Keratinocyte (primary cell): ENCODE data around the gene TRIM26. TPM values are rescaled to one million over a fixed set of nuclear protein-coding genes. Genes with fewer than 3 reads are reported as not detected.

ENCODE experiments used
- DNase-seq: peaks from one replicate; pipeline ENCODE4 v3.0.0-alpha.2; 2011; ENCODE audit warnings: low read depth, missing footprints, low spot score
- FAIRE-seq: peaks from 2 replicates; lab custom pipeline; 2011; peaks lifted over from hg19 to GRCh38; lab: Jason Lieb, UNC
- H2AFZ ChIP-seq: 2 replicates; pipeline ENCODE4 v1.6.0; 2012; ENCODE audit warnings: low read length, control low read depth, inconsistent platforms; ENCODE audit not compliant: control insufficient read depth
- H3K27ac ChIP-seq: 2 replicates; pipeline ENCODE4 v1.5.1; 2011; ENCODE audit warnings: low read length; ENCODE audit not compliant: control insufficient read depth, insufficient read depth
- H3K27me3 ChIP-seq: 3 replicates; pipeline ENCODE4 v1.6.0; 2011; ENCODE audit warnings: low read length; ENCODE audit not compliant: control insufficient read depth, insufficient read depth; ENCODE audit errors: extremely low read depth
- H3K36me3 ChIP-seq, 2 experiments: 2 replicates in 1 of 2; 3 replicates in 1 of 2; pipeline ENCODE4 v1.5.1; 2011; ENCODE audit warnings: low read length in 2 of 2, mild to moderate bottlenecking in 1 of 2; ENCODE audit not compliant: control insufficient read depth in 2 of 2, insufficient read depth in 2 of 2; ENCODE audit errors: extremely low read depth in 1 of 2
- H3K4me1 ChIP-seq: 3 replicates; pipeline ENCODE4 v1.5.1; 2011; ENCODE audit warnings: low read length; ENCODE audit not compliant: control insufficient read depth, insufficient read depth; ENCODE audit errors: extremely low read depth
- H3K4me2 ChIP-seq: 3 replicates; pipeline ENCODE4 v1.6.0; 2011; ENCODE audit warnings: low read depth, low read length; ENCODE audit not compliant: control insufficient read depth, insufficient read depth; ENCODE audit errors: extremely low read depth
- H3K4me3 ChIP-seq, 3 experiments: fragments of 200-600 bp in 1 of 3; sonication (generic) in 1 of 3; 2 replicates in 2 of 3; 3 replicates in 1 of 3; pipeline ENCODE4 v1.5.1; 2011 to 2016; ENCODE audit warnings: low read length in 3 of 3, mild to moderate bottlenecking in 3 of 3, control low read depth in 2 of 3, inconsistent platforms in 1 of 3, low read depth in 1 of 3, mixed read lengths in 1 of 3, mixed run types in 1 of 3, moderate library complexity in 1 of 3; ENCODE audit not compliant: control insufficient read depth in 2 of 3, insufficient read depth in 2 of 3; ENCODE audit errors: extremely low read depth in 1 of 3
- H3K79me2 ChIP-seq: 2 replicates; pipeline ENCODE4 v1.6.0; 2012; ENCODE audit warnings: low read length; ENCODE audit not compliant: control insufficient read depth, insufficient read depth
- H3K9ac ChIP-seq: 3 replicates; pipeline ENCODE4 v1.6.0; 2011; ENCODE audit warnings: low read length; ENCODE audit not compliant: control insufficient read depth, insufficient read depth; ENCODE audit errors: extremely low read depth
- H3K9me1 ChIP-seq: 3 replicates; pipeline ENCODE4 v1.6.0; 2011; ENCODE audit warnings: low read length; ENCODE audit not compliant: control insufficient read depth, insufficient read depth; ENCODE audit errors: extremely low read depth
- H3K9me3 ChIP-seq: 2 replicates; pipeline ENCODE4 v1.5.1; 2012; ENCODE audit warnings: low read depth, low read length; ENCODE audit not compliant: control insufficient read depth
- H4K20me1 ChIP-seq: 3 replicates; pipeline ENCODE4 v1.6.0; 2011; ENCODE audit warnings: low read length; ENCODE audit not compliant: control insufficient read depth, insufficient read depth; ENCODE audit errors: extremely low read depth
- CTCF ChIP-seq, 3 experiments: IDR thresholded peaks in 1 of 3; conservative IDR thresholded peaks in 1 of 3; optimal IDR thresholded peaks in 1 of 3; 2 replicates in 2 of 3; 3 replicates in 1 of 3; pipeline versions ENCODE3 to v1.5.1; 2011; ENCODE audit warnings: low read length in 3 of 3, mild to moderate bottlenecking in 3 of 3, moderate library complexity in 2 of 3, control low read depth in 1 of 3, inconsistent platforms in 1 of 3; ENCODE audit not compliant: insufficient read depth in 2 of 3; ENCODE audit errors: extremely low read depth in 1 of 3
- EZH2 ChIP-seq: IDR thresholded peaks from one replicate; pipeline ENCODE4 v1.6.1; 2012; ENCODE audit warnings: inconsistent platforms, mild to moderate bottlenecking, low read length, moderate library complexity
- dilution Hi-C: fragments of 300-500 bp; cut with MboI; formaldehyde crosslinking; loops from one replicate; pipeline ENCODE4 v1.7.0; 2020; ENCODE audit warnings: low sequenced_read_pairs; ENCODE audit not compliant: extremely low pct_ligation_motif_present
- polyA plus RNA-seq, 5 experiments: library from polyadenylated mRNA; depleted of rRNA in 3 of 5; stranded (reverse) in 3 of 5; stranded (forward) in 1 of 5; unstranded in 1 of 5; fragments of >200 nt; gene quantifications; 1 replicate in 1 of 5; 2 replicates in 3 of 5; 3 replicates in 1 of 5; pipeline versions ENCODE4 v1.2.1 to v1.2.3, GENCODE V29; 2011 to 2012; ENCODE audit warnings: missing spikeins in 2 of 5, low read depth in 1 of 5, low replicate concordance in 1 of 5

Gene TRIM26
- polyA plus RNA-seq, 1 donor (not counting 4 experiments of a cell fraction or from before 2014, with no cell fraction given): 34.7 TPM

GRCh38 chr6:30200551-30201281 is 12.5 kb downstream of the TRIM26 start:
- Histone ChIP-seq H3K36me3 (peaks cover 20 to 30% of the 10 kb centered on the region in 2 experiments), H3K27ac (no peak overlapping the region), H3K4me1 (peaks cover 24% of the 10 kb centered on the region), H4K20me1 (no peaks in the 10 kb centered on the region), H3K79me2 (peaks cover 29% of the 10 kb centered on the region), H2AFZ (no peak overlapping the region), H3K4me3 (no peak overlapping the region), H3K9me3 (no peaks in the 10 kb centered on the region), H3K9ac (no peak overlapping the region), H3K4me2 (no peak overlapping the region), H3K27me3 (no peaks in the 10 kb centered on the region), H3K9me1 (no peaks in the 10 kb centered on the region)
- DNase-seq (no peak), FAIRE-seq (no peak)
- TF ChIP-seq EZH2 (no peak), CTCF (optimal IDR thresholded peaks at IDR 0.05 in 1 of 3, IDR thresholded peaks at IDR 0.05 in 1 of 3, conservative IDR thresholded peaks at IDR 0.05 in 1 of 3; ENCODE audit: extremely low read depth in 1 of 3, insufficient read depth in 2 of 3, low read length in 3 of 3) (no peak)
- dilution Hi-C loops: no loop called here

- Histone ChIP-seq H2AFZ (no peak overlapping the region), H3K36me3 (peaks cover 27 to 34% of the 10 kb centered on the region in 2 experiments), H3K27ac (no peak overlapping the region), H3K27me3 (no peaks in the 10 kb centered on the region), H3K9me3 (no peaks in the 10 kb centered on the region), H3K9ac (peak overlapping the region; percentile 3), H3K79me2 (peaks cover 8% of the 10 kb centered on the region), H4K20me1 (no peaks in the 10 kb centered on the region), H3K9me1 (no peaks in the 10 kb centered on the region), H3K4me3 (no peak overlapping the region), H3K4me1 (peaks cover 24% of the 10 kb centered on the region), H3K4me2 (no peak overlapping the region)
- FAIRE-seq (no peak), DNase-seq (no peak)
- dilution Hi-C loops: no loop called here
- TF ChIP-seq EZH2: no peak
- TF ChIP-seq CTCF (optimal IDR thresholded peaks at IDR 0.05 in 1 of 3, IDR thresholded peaks at IDR 0.05 in 1 of 3, conservative IDR thresholded peaks at IDR 0.05 in 1 of 3; ENCODE audit: extremely low read depth in 1 of 3, insufficient read depth in 2 of 3, low read length in 3 of 3): no peak
Measured at GRCh38 chr6:30198166-30199084, 14.8 kb downstream of the TRIM26 start.
